C4-2B (cell line): ENCODE results near the gene AP5B1.

Experiments used
- ZFX ChIP-seq: fragments of 450-650 bp; IDR thresholded peaks from 2 replicates; pipeline ENCODE4 v1.6.1; 2017
- TF ChIP-seq, protein P1 (sequence below): fragments of 450-650 bp; conservative IDR thresholded peaks from 2 replicates; pipeline ENCODE4 v1.5.1; 2017; ENCODE audit warnings: mild to moderate bottlenecking

DNA sequence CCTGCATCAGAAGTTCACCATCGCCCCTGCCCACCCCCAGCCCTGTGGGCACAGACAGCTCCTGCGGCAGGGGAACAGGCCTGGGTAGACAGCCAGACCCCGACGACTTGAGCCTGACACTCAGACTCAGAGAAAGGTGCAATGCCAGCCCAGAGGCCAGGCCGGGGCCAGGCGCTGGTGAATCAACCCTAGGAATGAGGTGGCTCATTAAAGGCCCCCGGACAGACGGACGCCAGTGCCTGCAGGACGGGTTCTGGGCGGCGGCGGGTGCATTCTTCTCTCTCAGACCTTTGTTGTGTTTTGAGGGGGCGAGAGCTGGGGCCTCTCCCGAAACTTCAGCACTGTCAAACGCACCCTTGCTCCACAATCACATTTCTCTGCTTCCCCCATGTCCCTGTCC lies 11.7 kb upstream of the AP5B1 start:
- TF ChIP-seq, protein P1, sequence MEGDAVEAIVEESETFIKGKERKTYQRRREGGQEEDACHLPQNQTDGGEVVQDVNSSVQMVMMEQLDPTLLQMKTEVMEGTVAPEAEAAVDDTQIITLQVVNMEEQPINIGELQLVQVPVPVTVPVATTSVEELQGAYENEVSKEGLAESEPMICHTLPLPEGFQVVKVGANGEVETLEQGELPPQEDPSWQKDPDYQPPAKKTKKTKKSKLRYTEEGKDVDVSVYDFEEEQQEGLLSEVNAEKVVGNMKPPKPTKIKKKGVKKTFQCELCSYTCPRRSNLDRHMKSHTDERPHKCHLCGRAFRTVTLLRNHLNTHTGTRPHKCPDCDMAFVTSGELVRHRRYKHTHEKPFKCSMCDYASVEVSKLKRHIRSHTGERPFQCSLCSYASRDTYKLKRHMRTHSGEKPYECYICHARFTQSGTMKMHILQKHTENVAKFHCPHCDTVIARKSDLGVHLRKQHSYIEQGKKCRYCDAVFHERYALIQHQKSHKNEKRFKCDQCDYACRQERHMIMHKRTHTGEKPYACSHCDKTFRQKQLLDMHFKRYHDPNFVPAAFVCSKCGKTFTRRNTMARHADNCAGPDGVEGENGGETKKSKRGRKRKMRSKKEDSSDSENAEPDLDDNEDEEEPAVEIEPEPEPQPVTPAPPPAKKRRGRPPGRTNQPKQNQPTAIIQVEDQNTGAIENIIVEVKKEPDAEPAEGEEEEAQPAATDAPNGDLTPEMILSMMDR, result no peak
- TF ChIP-seq ZFX, result no peak
